ENCODE results near the gene HIPK1.

HIPK1 gene

GRCh38 chr1:113934511-113935055 lies 5.5 kb downstream of the HIPK1 start:
- peak overlapping the region; percentile 99 for H3K27ac ChIP-seq (replicated peaks)
- H3K27me3 ChIP-seq (ENCODE audit: insufficient read depth, poor library complexity, severe bottlenecking) = no peaks in the 10 kb centered on the region
- no peak for DNase-seq (ENCODE audit: low read depth in 1 of 2, low spot score in 1 of 2)
- H3K4me3 ChIP-seq (replicated peaks; ENCODE audit: insufficient read depth, low read length) = no peak overlapping the region
- no peak for TF ChIP-seq REST (IDR thresholded peaks at IDR 0.05; ENCODE audit: insufficient replicate concordance, low read depth)
- TF ChIP-seq CTCF (IDR thresholded peaks at IDR 0.05; ENCODE audit: insufficient read depth, low read length) = no peak
- peak; percentile 37; the same call in 1 of the 2 replicates for TF ChIP-seq SPI1 (IDR thresholded peaks at IDR 0.05; ENCODE audit: borderline replicate concordance, low read depth)
- TF ChIP-seq GABPA (IDR thresholded peaks at IDR 0.05; ENCODE audit: low read depth) = no peak
- no peak for TF ChIP-seq POLR2AphosphoS5 (IDR thresholded peaks at IDR 0.05; ENCODE audit: low read depth)

GRCh38 chr1:113935176-113935575 lies 6.1 kb downstream of the HIPK1 start:
- no peak for DNase-seq (ENCODE audit: low read depth in 1 of 2, low spot score in 1 of 2)
- Histone ChIP-seq H3K27ac (replicated peaks) (peak overlapping the region; percentile 32; the same call in 1 of the 2 replicates), H3K4me3 (replicated peaks; ENCODE audit: insufficient read depth, low read length) (no peak overlapping the region), H3K27me3 (ENCODE audit: insufficient read depth, poor library complexity, severe bottlenecking) (no peaks in the 10 kb centered on the region)
- TF ChIP-seq SPI1 (IDR thresholded peaks at IDR 0.05; ENCODE audit: borderline replicate concordance, low read depth) (no peak), POLR2AphosphoS5 (IDR thresholded peaks at IDR 0.05; ENCODE audit: low read depth) (no peak), CTCF (IDR thresholded peaks at IDR 0.05; ENCODE audit: insufficient read depth, low read length) (no peak), GABPA (IDR thresholded peaks at IDR 0.05; ENCODE audit: low read depth) (no peak), REST (IDR thresholded peaks at IDR 0.05; ENCODE audit: insufficient replicate concordance, low read depth) (no peak)

GRCh38 chr1:113935970-113936369 lies 6.8 kb downstream of the HIPK1 start:
- no peaks in the 10 kb centered on the region for H3K27me3 ChIP-seq (ENCODE audit: insufficient read depth, poor library complexity, severe bottlenecking)
- no peak overlapping the region for H3K4me3 ChIP-seq (replicated peaks; ENCODE audit: insufficient read depth, low read length)
- TF ChIP-seq SPI1 (IDR thresholded peaks at IDR 0.05; ENCODE audit: borderline replicate concordance, low read depth) (no peak), CTCF (IDR thresholded peaks at IDR 0.05; ENCODE audit: insufficient read depth, low read length) (no peak), POLR2AphosphoS5 (IDR thresholded peaks at IDR 0.05; ENCODE audit: low read depth) (no peak), REST (IDR thresholded peaks at IDR 0.05; ENCODE audit: insufficient replicate concordance, low read depth) (no peak), GABPA (IDR thresholded peaks at IDR 0.05; ENCODE audit: low read depth) (no peak)
- no peak for DNase-seq (ENCODE audit: low read depth in 1 of 2, low spot score in 1 of 2)
- peak overlapping the region; percentile 32 for H3K27ac ChIP-seq (replicated peaks)

Measured in HL-60 (cell line).